ENCODE measurements around the gene NDUFS7.

Gene NDUFS7

GRCh38 chr19:1401138-1401888 is 17.6 kb downstream of the NDUFS7 start, which contains the start of gene GAMT (continued):
- TF ChIP-seq CSRNP3 (CRISPR knock-in tag; IDR thresholded peaks at IDR 0.05) (no peak), ZNF70 (CRISPR knock-in tag; IDR thresholded peaks at IDR 0.05) (no peak), ZFP30 (CRISPR knock-in tag; IDR thresholded peaks at IDR 0.05) (no peak), SNAI2 (CRISPR knock-in tag; IDR thresholded peaks at IDR 0.05) (no peak), TOX (CRISPR knock-in tag; IDR thresholded peaks at IDR 0.05; ENCODE audit: borderline replicate concordance) (no peak), RARB (CRISPR knock-in tag; IDR thresholded peaks at IDR 0.05) (no peak), PPARA (CRISPR knock-in tag; IDR thresholded peaks at IDR 0.05; ENCODE audit: borderline replicate concordance) (no peak), ZC3H10 (CRISPR knock-in tag; IDR thresholded peaks at IDR 0.05) (no peak), GLIS3 (CRISPR knock-in tag; IDR thresholded peaks at IDR 0.05) (no peak)

GRCh38 chr19:1401889-1402217 is 18.1 kb downstream of the NDUFS7 start:
- TF ChIP-seq ZFP30 (CRISPR knock-in tag; IDR thresholded peaks at IDR 0.05) = no peak
- TF ChIP-seq ZC3H10 (CRISPR knock-in tag; IDR thresholded peaks at IDR 0.05) = no peak
- ATAC-seq = no peak

DNA sequence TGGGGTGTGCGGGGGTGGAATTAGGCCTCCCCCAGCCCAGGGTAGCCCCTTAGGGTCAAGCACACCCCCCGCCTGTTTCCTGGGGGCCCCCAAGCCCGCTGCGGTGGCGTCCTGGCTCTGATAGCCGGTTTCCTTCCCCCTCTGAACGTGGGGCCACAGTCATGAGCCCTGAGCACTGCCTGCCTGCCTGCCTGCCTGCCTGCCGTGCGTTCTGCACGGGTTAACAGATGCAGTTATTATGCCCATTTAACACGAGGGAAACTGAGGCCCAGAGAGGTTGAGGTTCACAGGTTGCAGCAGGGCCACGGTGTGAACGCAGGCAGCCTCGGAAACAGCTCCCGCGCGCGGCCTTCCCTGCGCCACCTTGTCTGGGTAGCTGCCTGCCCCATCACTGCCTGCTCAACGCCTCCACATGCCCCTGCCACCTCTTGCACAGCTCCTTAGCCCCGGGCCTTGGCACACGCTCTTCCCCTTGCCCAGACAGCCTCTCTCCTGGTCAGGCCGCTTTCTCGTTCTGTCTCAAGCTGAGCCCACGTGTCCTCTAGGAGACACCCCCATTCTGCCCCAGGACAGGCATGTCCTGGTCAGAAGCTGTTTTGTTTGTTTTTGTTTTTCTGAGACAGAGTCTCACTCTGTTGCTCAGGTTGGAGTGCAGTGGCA is 18.8 kb downstream of the NDUFS7 start:
- TF ChIP-seq ZNF565 (CRISPR knock-in tag; conservative IDR thresholded peaks at IDR 0.05; ENCODE audit: low read depth) (no peak), PATZ1 (CRISPR knock-in tag; IDR thresholded peaks at IDR 0.05; ENCODE audit: borderline replicate concordance) (no peak), ZC3H10 (CRISPR knock-in tag; IDR thresholded peaks at IDR 0.05) (no peak), RARB (CRISPR knock-in tag; IDR thresholded peaks at IDR 0.05) (no peak), ESRRG (CRISPR knock-in tag; IDR thresholded peaks at IDR 0.05) (no peak), ZFP3 (CRISPR knock-in tag; IDR thresholded peaks at IDR 0.05) (no peak), CREB5 (CRISPR knock-in tag; IDR thresholded peaks at IDR 0.05; ENCODE audit: low read depth) (no peak), TSHZ2 (CRISPR knock-in tag; IDR thresholded peaks at IDR 0.05) (no peak)

GRCh38 chr19:1406774-1407527 is 23.2 kb downstream of the NDUFS7 start:
- peak; percentile 76 for ATAC-seq
- 0 out of 2 replicates have a peak, but pooled peaks have one; percentile 58 for TF ChIP-seq PATZ1 (CRISPR knock-in tag; IDR thresholded peaks at IDR 0.05; ENCODE audit: borderline replicate concordance)
- TF ChIP-seq PPARA (CRISPR knock-in tag; IDR thresholded peaks at IDR 0.05; ENCODE audit: borderline replicate concordance) = no peak
- no peak for TF ChIP-seq ZC3H10 (CRISPR knock-in tag; IDR thresholded peaks at IDR 0.05)
- TF ChIP-seq ISL1 (CRISPR knock-in tag; IDR thresholded peaks at IDR 0.05) = no peak
- no peak for TF ChIP-seq ZNF8 (CRISPR knock-in tag; IDR thresholded peaks at IDR 0.05)
- TF ChIP-seq CSDC2 (CRISPR knock-in tag; IDR thresholded peaks at IDR 0.05) = peak; percentile 92
- TF ChIP-seq TOX (CRISPR knock-in tag; IDR thresholded peaks at IDR 0.05; ENCODE audit: borderline replicate concordance) = no peak
- no peak for TF ChIP-seq CSRNP3 (CRISPR knock-in tag; IDR thresholded peaks at IDR 0.05)
- no peak for TF ChIP-seq ESRRG (CRISPR knock-in tag; IDR thresholded peaks at IDR 0.05)
- TF ChIP-seq ZFP3 (CRISPR knock-in tag; IDR thresholded peaks at IDR 0.05) = 0 out of 2 replicates have a peak, but pooled peaks have one; percentile 81
- TF ChIP-seq SNAI2 (CRISPR knock-in tag; IDR thresholded peaks at IDR 0.05) = peak; percentile 61; the same call in 1 of the 2 replicates
- TF ChIP-seq GLIS3 (CRISPR knock-in tag; IDR thresholded peaks at IDR 0.05) = no peak
- TF ChIP-seq CREB5 (CRISPR knock-in tag; IDR thresholded peaks at IDR 0.05; ENCODE audit: low read depth) = no peak
- no peak for TF ChIP-seq OSR1 (CRISPR knock-in tag; IDR thresholded peaks at IDR 0.05)
- TF ChIP-seq ZNF70 (CRISPR knock-in tag; IDR thresholded peaks at IDR 0.05) = no peak
- TF ChIP-seq ZFP30 (CRISPR knock-in tag; IDR thresholded peaks at IDR 0.05) = no peak
- no peak for TF ChIP-seq ZNF565 (CRISPR knock-in tag; conservative IDR thresholded peaks at IDR 0.05; ENCODE audit: low read depth)

More for the DNA sequence above, 18.8 kb downstream of the NDUFS7 start:
- no peak for ATAC-seq
